GM18907 (cell line): ENCODE data around the gene ZNF276.
"Not testable (repeated sequence)": the region's sequence is repeated elsewhere in the genome, so short reads cannot be mapped to it uniquely, and the experiment has no call there.

Experiments
- ATAC-seq: cut with Tn5 transposase; IDR thresholded peaks from one replicate; pipeline ENCODE4 v1.9.1; 2021; ENCODE audit warnings: mild to moderate bottlenecking, moderate library complexity; ENCODE audit not compliant: unreplicated experiment

The ZNF276 gene

GRCh38 chr16:89695875-89696669 lies 25.3 kb upstream of the ZNF276 start:
- ATAC-seq, result no peak

GRCh38 chr16:89696670-89697128 lies 24.6 kb upstream of the ZNF276 start:
- no peak for ATAC-seq

DNA sequence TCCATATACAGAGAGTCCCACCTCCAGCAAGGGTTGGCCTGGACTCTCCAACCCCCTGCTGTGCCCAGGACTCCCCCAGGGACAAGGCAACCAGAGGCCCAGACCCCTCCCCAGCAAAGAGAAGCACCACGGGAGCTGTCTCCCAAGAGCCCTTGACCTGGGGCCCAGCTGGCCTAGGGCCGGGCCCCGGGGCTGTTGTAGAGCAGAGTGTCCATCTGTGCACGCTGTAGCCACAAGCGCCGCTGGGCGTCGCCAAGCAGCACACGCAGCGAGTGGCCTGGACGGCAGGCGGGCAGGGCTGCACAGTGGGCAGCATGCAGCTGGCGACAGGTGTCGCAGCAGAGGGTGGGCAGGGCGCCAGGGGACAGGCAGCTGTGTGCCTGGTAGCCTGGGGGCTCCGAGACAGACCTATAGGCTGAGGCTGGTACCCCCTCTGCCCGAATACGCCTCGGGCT lies 24.1 kb upstream of the ZNF276 start:
- no peak for ATAC-seq

DNA sequence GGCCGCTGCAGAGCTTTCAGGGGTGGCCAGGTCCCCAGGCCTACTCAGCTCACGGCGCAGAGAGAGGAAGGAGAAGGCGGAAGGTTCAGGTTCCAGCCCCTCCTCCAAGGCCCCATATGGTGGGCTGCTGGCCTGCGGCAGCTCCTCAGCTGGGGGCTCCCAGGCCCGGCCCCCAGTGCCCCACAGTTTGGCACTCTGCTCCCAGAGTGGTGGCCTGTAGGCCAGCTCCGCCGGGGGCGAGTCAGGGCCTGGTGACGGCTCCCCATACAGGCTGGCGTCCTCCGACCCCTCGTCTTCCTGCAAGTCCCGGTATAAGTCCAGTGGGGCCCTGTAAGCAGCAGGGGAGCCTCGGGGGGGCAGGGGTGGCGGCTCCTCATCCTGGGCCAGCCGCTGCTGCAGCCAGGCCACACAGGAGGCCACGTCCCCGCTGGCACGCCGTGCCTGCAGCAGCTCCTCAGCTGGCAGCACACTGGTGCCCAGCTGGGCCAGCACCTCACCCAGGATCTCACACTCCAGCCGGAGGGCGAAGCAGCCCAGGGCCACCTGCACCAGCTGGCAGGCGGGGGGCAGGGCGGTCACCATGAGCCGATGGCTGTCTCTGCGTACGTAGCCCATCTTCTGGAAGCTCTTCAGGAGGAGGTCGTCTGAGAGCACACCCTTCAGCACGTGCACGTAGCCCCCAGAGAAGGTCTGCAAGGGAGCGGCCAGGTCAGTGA lies 23.6 kb upstream of the ZNF276 start:
- no peak for ATAC-seq

DNA sequence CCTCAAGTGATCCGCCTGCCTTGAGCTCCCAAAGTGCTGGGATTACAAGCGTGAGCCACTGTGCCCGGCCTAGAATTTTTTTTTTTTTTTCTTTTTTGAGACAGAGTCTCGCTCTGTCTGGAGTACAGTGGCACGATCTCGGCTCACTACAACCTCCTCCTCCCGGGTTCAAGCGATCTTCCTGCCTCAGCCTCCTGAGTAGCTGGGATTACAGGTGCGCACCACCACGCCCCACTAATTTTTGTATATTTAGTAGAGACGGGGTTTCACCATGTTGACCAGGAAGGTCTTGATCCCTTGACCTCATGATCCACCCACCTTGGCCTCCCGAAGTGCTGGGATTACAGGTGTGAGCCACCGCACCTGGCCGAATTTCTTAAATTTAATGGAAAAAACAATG lies 22.6 kb upstream of the ZNF276 start:
- ATAC-seq, result not testable (repeated sequence)

DNA sequence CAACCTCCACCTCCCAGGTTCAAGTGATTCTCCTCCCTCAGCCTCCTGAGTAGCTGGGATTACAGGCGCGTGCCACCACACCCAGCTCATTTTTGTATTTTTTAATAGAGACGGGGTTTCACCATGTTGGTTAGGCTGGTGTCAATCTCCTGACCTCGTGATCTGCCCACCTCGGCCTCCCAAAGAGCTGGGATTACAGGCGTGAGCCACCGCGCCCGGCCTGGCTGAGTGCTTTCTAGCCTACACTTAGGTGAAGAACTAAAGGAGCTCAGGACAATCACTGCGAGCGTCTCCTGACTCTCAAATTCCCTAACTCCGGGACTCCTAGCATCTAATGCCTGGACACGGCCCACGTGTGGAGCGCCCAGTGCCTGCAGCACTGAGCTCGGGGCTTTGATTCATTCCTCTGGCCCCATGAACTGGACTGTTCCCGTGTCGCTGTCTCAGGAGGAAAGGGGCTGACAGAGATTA lies 21.7 kb upstream of the ZNF276 start:
- ATAC-seq, result not testable (repeated sequence)

- peak; percentile 51 for ATAC-seq
Observed at GRCh38 chr16:89700100-89700648, 21.2 kb upstream of the ZNF276 start.

DNA sequence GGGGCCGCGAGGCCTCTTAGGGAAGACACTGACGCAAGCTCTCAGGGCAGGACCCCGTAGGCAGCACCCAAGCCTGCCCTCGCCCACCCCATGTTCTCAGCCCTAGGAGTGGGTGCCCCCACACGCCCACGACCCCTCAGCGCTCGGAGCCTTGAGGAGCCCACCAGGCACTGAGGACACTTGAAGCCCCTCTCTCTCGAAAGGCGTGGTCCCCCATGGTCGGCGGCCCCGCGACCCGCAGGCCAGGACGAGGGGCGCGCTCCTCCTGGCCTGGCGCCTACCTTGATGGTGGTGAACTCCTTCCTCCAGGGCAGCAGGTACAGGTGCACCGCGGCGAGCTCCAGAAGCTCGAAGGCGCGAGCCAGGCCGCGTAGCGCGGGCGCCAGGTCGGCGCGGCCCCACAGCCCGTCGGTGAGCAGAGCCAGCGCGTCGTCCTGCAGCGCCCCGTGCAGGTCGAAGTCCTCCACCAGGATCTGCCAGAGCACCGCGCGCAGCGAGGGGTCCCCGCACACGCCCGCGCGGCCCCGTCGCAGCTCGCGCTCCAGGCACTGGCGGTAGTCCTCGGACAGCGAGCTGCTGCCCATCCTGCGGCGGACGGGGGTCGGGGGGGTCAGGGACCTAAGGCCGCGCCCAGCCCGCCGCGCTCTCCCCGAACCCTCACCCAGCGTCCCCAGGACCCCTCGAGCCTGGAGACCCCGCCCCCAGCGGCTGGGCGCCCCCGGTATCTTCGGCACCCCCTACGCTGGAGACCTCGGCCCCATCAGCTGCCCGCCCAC lies 20.5 kb upstream of the ZNF276 start:
- peak; percentile 4 for ATAC-seq

- peak; percentile 61 for ATAC-seq
Observed at GRCh38 chr16:89701425-89702406, 19.6 kb upstream of the ZNF276 start, which contains the start of gene SPATA2L. SPATA2L (minus strand) TSS chr16:89701705; CDS start chr16:89701232, 473 bp downstream.

DNA sequence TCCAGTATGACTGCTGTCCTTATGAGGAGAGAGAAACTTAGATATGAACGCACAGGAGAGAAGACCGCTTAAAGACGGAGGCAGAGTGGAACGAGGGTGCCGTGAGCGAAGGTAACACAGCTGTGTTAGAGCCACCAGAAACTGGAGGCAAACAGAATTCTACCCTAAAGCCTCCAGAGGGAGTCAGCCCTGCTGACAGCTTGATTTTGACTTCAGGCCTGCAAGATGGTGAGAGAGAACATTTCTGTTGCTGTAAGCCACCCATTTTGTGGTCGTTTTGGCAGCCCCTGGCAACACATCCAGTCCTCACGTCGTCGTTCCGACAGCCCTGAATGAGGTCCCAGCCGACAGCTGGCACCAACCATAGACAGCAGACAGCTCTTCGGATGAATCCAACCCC lies 17.1 kb upstream of the ZNF276 start:
- no peak for ATAC-seq

DNA sequence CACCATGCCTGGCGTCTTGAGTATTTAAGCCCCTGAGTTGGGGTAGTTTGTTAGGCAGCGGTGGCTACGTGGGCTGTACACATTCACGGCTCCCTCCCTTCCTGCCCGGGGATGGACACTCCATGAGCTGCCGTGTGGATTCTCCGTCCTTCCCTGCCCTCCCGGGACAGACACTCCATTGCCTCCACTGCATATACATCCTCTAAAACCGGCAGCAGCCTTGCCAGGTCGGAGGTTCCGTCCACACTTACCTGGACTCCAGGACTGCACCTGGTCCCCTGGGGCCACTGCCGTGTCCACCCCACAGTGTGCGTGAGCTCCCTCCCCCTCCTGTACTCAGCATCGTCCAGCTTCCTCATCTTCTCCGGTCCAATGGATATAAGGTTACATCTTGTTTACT lies 16.3 kb upstream of the ZNF276 start:
- ATAC-seq, result no peak

GRCh38 chr16:89706518-89707260 lies 14.6 kb upstream of the ZNF276 start:
- no peak for ATAC-seq

GRCh38 chr16:89707695-89708094 lies 13.6 kb upstream of the ZNF276 start:
- no peak for ATAC-seq

- ATAC-seq, result no peak
Observed at GRCh38 chr16:89708481-89708931, 12.8 kb upstream of the ZNF276 start.

GRCh38 chr16:89709166-89709565 lies 12.2 kb upstream of the ZNF276 start:
- ATAC-seq, result no peak

GRCh38 chr16:89709716-89710432 lies 11.5 kb upstream of the ZNF276 start:
- ATAC-seq, result no peak

GRCh38 chr16:89710709-89711564 lies 10.4 kb upstream of the ZNF276 start:
- no peak for ATAC-seq
